Activated naive CD4-positive, alpha-beta T cell treated with anti-CD3 and anti-CD28 coated beads, Interleukin-2, amount 50 U/mL, for 72 hours (primary cell): ENCODE results near the gene GP9. TPM values are rescaled to one million over a fixed set of nuclear protein-coding genes. Genes with fewer than 3 reads are reported as not detected.
"Not testable (repeated sequence)": the region's sequence is repeated elsewhere in the genome, so short reads cannot be mapped to it uniquely, and the experiment has no call there.

Source experiments
- ATAC-seq, 2 donors: fragments of 150-1000 bp; cut with Tn5 transposase; 2 replicates each; pipeline ENCODE4 v1.10.0; 2021; ENCODE audit warnings: mild to moderate bottlenecking in 2 of 2, moderate library complexity in 2 of 2
- DNase-seq, 2 donors: peaks; one replicate each; pipeline ENCODE4 v3.0.0; 2021 to 2022; ENCODE audit warnings: low spot score in 2 of 2
- H3K27ac Mint-ChIP-seq, 2 donors: one replicate each; pipeline ENCODE4 v1.8.0; 2022; ENCODE audit warnings: mild to moderate bottlenecking in 2 of 2, mixed read lengths in 2 of 2
- H3K36me3 Mint-ChIP-seq, 2 donors: one replicate each; pipeline ENCODE4 v1.8.0; 2022; ENCODE audit warnings: mixed read lengths in 2 of 2
- H3K9me3 Mint-ChIP-seq, 2 donors: one replicate each; pipeline ENCODE4 v1.8.0; 2022; ENCODE audit warnings: mixed read lengths in 2 of 2
- total RNA-seq, 2 donors: library from RNA; stranded (reverse); gene quantifications; one replicate each; pipeline ENCODE4 v1.2.3, GENCODE V29; 2022

The GP9 gene
- total RNA-seq, 2 donors from 2014 or later, result not detected

DNA sequence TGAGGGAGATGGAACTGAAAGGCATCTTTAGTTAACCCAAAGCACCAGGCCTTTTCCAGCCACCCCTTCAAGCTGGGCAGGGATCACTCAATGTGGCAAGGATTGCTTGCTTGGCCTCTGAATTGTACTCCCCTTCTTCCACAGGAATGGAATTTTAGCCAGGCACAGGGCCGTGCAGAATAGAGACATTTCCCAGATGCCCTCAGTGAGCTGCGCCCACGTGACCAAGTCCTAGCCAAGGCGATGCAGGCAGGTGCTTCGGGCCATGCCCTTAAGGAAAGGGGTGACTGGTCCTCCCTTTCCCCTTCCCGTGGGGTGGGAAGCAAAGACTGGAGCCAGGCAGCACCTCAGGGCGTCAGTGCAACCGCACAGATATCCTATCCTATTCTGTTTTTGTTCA, 17.9 kb downstream of the GP9 start:
- no peak for ATAC-seq

GRCh38 chr3:129081503-129081902, 20.9 kb downstream of the GP9 start:
- DNase-seq, result no peak
- no peaks in the 10 kb centered on the region for H3K36me3 Mint-ChIP-seq
- H3K27ac Mint-ChIP-seq, result peak overlapping the region; percentile 50 to 81
- peaks cover 0 to 4% of the 10 kb centered on the region in 2 donors for H3K9me3 Mint-ChIP-seq
- no peak for ATAC-seq

More for the DNA sequence above, 17.9 kb downstream of the GP9 start:
- no peak overlapping the region for H3K27ac Mint-ChIP-seq
- H3K9me3 Mint-ChIP-seq, result peaks cover 0 to 2% of the 10 kb centered on the region in 2 donors
- H3K36me3 Mint-ChIP-seq, result no peaks in the 10 kb centered on the region
- DNase-seq, result no peak

DNA sequence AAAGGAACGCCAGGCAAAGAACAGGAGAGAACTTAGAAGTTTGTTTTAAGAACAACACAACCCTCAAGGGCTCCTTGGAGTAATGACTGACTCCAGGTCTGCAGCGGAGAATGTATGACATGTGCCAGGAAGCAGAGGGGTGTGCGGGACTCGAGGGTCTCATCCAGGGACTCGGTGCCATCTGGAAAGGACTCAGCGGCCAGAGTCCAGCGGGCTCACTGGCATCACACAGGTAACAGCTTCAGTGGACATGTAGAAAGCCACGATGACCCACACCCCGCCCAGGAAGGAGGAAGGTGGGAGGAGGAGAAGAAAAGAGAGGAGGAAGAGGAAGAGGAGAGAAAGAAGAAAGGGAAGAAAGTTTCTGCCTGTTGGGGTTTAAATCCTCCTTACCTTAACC, 21.4 kb downstream of the GP9 start:
- Mint-ChIP-seq H3K9me3 (peaks cover 0 to 4% of the 10 kb centered on the region in 2 donors), H3K27ac (peak overlapping the region; percentile 33 to 81), H3K36me3 (no peaks in the 10 kb centered on the region)
- DNase-seq (no peak), ATAC-seq (no peak)

DNA sequence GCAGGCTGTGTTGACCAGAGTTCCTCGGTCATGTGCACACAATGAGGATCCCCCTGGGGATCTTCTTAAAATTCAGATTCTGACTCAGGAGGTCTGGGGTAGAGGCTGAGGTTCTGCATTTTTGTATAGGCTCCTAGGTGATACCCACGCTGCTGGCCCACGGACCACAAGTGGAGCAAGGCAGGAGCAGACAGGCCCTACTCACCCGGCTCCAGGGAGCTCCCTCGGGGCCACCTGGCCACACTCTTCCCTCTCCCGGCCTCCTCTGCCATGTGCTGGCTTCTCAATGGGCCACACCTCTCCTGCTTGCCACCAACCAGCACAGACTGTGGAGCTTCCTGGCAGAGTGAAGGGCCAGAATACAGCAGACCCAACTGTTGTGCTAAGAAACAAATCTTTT, 23.9 kb downstream of the GP9 start:
- Mint-ChIP-seq H3K36me3 (no peaks in the 10 kb centered on the region), H3K9me3 (peaks cover 0 to 4% of the 10 kb centered on the region in 2 donors), H3K27ac (peak overlapping the region; percentile 60 to 79)
- peak; percentile 4 to 21 for ATAC-seq
- no peak for DNase-seq

GRCh38 chr3:129085165-129085715, 24.7 kb downstream of the GP9 start:
- ATAC-seq (peak in 1 of 2 donors; percentile 9), DNase-seq (no peak)
- peaks cover 0 to 4% of the 10 kb centered on the region in 2 donors for H3K9me3 Mint-ChIP-seq
- peak overlapping the region; percentile 79 to 84 for H3K27ac Mint-ChIP-seq
- no peaks in the 10 kb centered on the region for H3K36me3 Mint-ChIP-seq

DNA sequence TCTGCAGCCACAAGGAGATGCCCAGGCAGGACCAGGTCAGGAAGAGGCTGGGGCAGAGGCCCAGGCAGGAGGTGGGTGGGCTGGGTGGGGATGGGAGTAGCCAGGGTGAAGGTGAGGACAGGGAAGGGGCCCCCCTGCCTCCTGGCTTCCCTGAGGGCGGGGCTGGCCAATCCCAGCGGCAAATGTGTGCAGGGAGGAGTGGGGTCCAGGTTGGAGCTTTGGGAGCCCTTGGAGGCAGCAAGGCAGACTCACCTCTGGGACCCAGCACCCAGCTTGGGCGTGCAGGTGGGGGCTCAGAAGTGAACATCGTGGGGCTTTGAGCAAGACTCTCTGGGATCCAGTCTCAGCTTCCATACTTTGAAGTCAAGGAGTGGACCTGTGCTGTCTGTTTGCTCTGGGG, 25.2 kb downstream of the GP9 start:
- Mint-ChIP-seq H3K27ac (peak overlapping the region; percentile 79 to 84), H3K9me3 (peaks cover 0 to 4% of the 10 kb centered on the region in 2 donors), H3K36me3 (no peaks in the 10 kb centered on the region)
- DNase-seq (no peak), ATAC-seq (peak in 1 of 2 donors; percentile 2)

GRCh38 chr3:129087138-129087702, 26.6 kb downstream of the GP9 start:
- DNase-seq (no peak), ATAC-seq (no peak)
- Mint-ChIP-seq H3K36me3 (no peaks in the 10 kb centered on the region), H3K9me3 (peaks cover 0 to 4% of the 10 kb centered on the region in 2 donors), H3K27ac (peak overlapping the region in 1 of 2 donors; percentile 79)

DNA sequence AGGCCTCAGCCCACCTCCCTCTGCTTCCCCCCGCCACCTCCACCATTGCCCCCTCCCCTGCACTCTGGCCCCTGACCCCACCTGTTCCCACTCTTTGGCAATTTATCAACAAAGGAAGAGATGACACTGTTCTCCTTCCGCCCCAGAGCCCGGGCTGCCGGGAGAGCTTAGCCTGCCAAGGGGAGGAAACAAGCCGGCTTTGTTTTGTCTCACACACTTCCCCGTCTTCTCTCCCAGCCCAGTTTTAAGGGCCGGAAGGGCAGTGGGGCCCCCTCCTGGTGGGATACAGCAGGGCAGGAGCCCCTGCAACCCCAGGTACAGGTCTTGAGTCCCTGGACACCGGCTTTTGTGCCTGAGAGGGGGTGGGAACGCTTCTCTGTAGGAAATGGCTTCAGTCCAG, 27.3 kb downstream of the GP9 start:
- not testable (repeated sequence) for H3K27ac Mint-ChIP-seq, H3K9me3 Mint-ChIP-seq, H3K36me3 Mint-ChIP-seq, DNase-seq
- ATAC-seq, result peak; percentile 34 to 64

DNA sequence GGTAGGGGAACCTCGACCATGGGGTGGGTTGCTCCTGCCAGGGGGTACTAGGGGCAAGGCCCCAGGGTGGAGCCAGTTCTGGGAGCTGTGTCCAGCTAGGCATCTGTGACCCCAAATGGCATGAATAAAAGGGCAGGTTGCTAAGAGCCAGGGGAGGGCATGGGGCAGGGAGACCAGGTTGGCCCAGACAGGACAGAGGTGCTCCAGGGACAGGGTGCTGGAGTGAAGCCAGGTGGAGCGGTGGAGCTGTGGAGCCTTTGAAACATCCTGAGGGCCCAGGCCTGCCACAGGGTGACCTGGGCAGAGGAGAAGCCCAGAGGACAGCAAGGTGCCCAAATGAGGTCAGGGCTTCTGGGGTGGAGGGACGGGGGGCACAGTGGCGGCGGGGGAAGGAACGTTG, 27.7 kb downstream of the GP9 start:
- H3K27ac Mint-ChIP-seq, result not testable (repeated sequence)
- ATAC-seq, result peak in 1 of 2 donors; percentile 21

DNA sequence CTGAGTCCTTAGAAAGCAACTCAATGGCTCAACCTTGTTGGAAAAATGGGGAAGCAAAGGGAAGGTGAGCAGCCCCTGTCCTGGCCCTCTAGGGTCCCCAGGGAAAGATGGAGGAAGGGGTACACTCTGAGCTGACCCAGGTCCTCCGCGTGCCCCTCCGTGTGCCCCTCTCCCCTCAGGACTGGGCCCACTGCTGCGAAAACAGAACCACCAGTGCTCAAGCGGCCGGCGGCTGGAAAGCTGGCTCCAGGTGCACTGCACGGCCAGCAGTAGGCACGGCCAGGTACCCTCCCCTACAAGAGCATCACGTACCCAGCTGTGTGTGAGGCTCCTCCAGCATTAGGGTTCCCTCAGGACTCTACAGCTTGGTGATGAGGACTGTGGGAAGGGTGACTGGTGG, 34.7 kb downstream of the GP9 start:
- H3K9me3 Mint-ChIP-seq, result peaks cover 0 to 4% of the 10 kb centered on the region in 2 donors

More for the DNA sequence above, 27.7 kb downstream of the GP9 start:
- not testable (repeated sequence) for H3K36me3 Mint-ChIP-seq, DNase-seq, H3K9me3 Mint-ChIP-seq

GRCh38 chr3:129100274-129100673, 39.7 kb downstream of the GP9 start:
- ATAC-seq, result peak in 1 of 2 donors; percentile 71
- peaks cover 16 to 40% of the 10 kb centered on the region in 2 donors for H3K36me3 Mint-ChIP-seq

More for the DNA sequence above, 34.7 kb downstream of the GP9 start:
- H3K27ac Mint-ChIP-seq, result peak overlapping the region; percentile 39 to 82
- DNase-seq, result no peak
- peaks cover 16 to 38% of the 10 kb centered on the region in 2 donors for H3K36me3 Mint-ChIP-seq
- ATAC-seq, result no peak

GRCh38 chr3:129101370-129102138, 41.0 kb downstream of the GP9 start:
- ATAC-seq, result no peak
- H3K36me3 Mint-ChIP-seq, result peaks cover 11 to 36% of the 10 kb centered on the region in 2 donors
- peak overlapping the region; percentile 74 to 78 for H3K27ac Mint-ChIP-seq
- peaks cover 0 to 4% of the 10 kb centered on the region in 2 donors for H3K9me3 Mint-ChIP-seq
- DNase-seq, result no peak

More at GRCh38 chr3:129100274-129100673, 39.7 kb downstream of the GP9 start:
- peak overlapping the region; percentile 64 to 78 for H3K27ac Mint-ChIP-seq
- peaks cover 0 to 4% of the 10 kb centered on the region in 2 donors for H3K9me3 Mint-ChIP-seq
- DNase-seq, result no peak

DNA sequence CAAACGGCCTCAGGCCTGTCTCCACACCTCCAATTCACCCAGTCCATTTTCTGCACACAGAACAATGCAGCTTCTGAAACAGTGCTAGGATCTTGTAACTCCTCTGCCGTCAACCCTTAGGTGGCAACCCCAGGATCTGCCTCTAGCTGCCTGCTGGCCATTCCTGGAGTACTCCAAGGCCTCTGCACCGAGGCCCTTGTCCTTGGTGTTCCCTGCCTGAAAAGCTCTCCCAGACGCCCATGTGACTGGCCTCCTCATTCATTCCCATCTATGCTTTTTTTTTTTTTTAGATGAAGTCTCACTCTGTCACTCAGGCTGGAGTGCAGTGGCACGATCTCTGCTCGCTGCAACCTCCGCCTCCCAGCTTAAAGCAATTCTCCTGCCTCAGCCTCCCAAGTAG, 42.7 kb downstream of the GP9 start:
- no peaks in the 10 kb centered on the region for H3K9me3 Mint-ChIP-seq
- H3K27ac Mint-ChIP-seq, result peak overlapping the region; percentile 69 to 77
- ATAC-seq, result no peak
- peaks cover 7 to 32% of the 10 kb centered on the region in 2 donors for H3K36me3 Mint-ChIP-seq
- DNase-seq, result no peak

GRCh38 chr3:129104051-129104450, 43.5 kb downstream of the GP9 start:
- Mint-ChIP-seq H3K9me3 (no peaks in the 10 kb centered on the region), H3K27ac (peak overlapping the region; percentile 65 to 77), H3K36me3 (peaks cover 12 to 34% of the 10 kb centered on the region in 2 donors)
- ATAC-seq (no peak), DNase-seq (no peak)

GRCh38 chr3:129104498-129105079, 44.0 kb downstream of the GP9 start:
- H3K9me3 Mint-ChIP-seq, result no peaks in the 10 kb centered on the region
- peak overlapping the region; percentile 40 to 77 for H3K27ac Mint-ChIP-seq
- H3K36me3 Mint-ChIP-seq, result peaks cover 12 to 30% of the 10 kb centered on the region in 2 donors
- no peak for ATAC-seq
- no peak for DNase-seq

DNA sequence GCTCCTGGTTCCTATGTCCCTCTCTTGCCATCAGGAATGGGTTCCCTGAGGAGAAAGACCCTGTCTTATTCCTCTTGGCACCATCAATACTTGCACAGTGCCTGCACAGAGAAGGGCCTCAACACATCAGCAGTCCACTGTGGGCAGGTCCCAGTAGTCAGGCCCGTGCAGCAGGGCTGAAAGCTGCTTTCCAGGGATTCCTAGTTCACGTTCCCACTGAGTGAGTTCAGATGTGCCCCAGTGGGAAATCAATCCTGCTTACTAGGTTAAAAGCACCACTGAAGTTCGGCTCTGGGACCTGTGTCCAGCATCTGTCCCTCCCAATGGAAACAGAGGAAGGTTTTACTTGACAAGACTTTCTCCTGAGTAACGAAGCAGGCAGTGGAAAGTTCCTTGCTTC, 45.3 kb downstream of the GP9 start:
- Mint-ChIP-seq H3K36me3 (peaks cover 12 to 35% of the 10 kb centered on the region in 2 donors), H3K27ac (peak overlapping the region in 1 of 2 donors; percentile 99)
- ATAC-seq, result no peak

GRCh38 chr3:129106320-129106719, 45.7 kb downstream of the GP9 start:
- ATAC-seq, result no peak
- H3K36me3 Mint-ChIP-seq, result peaks cover 12 to 40% of the 10 kb centered on the region in 2 donors

More for the DNA sequence above, 45.3 kb downstream of the GP9 start:
- H3K9me3 Mint-ChIP-seq, result no peaks in the 10 kb centered on the region
- no peak for DNase-seq

More at GRCh38 chr3:129106320-129106719, 45.7 kb downstream of the GP9 start:
- Mint-ChIP-seq H3K9me3 (no peaks in the 10 kb centered on the region), H3K27ac (peak overlapping the region; percentile 77 to 99)
- DNase-seq, result no peak
